H1 (cell line): ENCODE measurements around the gene CD46.

ENCODE experiments used
- ATF3 ChIP-seq: IDR thresholded peaks from 2 replicates; pipeline ENCODE4 v1.6.1; 2011; ENCODE audit warnings: low read depth, mild to moderate bottlenecking, low read length; ENCODE audit not compliant: insufficient read depth
- BACH1 ChIP-seq: IDR thresholded peaks from 2 replicates; pipeline ENCODE4 v1.6.1; 2012; ENCODE audit warnings: low read length, improper control_type of control experiment
- CEBPB ChIP-seq: IDR thresholded peaks from 2 replicates; pipeline ENCODE4 v1.6.1; 2012; ENCODE audit warnings: low read depth, low read length
- CREB1 ChIP-seq: IDR thresholded peaks from 2 replicates; pipeline ENCODE4 v1.6.1; 2012; ENCODE audit warnings: inconsistent platforms
- CTCF ChIP-seq, 3 experiments: IDR thresholded peaks; 1 replicate in 2 of 3; 2 replicates in 1 of 3; pipeline versions ENCODE4 v1.5.1 to v1.6.1; 2011; ENCODE audit warnings: low read length in 3 of 3, mild to moderate bottlenecking in 3 of 3, inconsistent platforms in 2 of 3, low read depth in 1 of 3, moderate library complexity in 1 of 3; ENCODE audit not compliant: insufficient read depth in 1 of 3; ENCODE audit errors: control extremely low read depth in 1 of 3
- EP300 ChIP-seq, 2 experiments: IDR thresholded peaks; 1 replicate in 1 of 2; 2 replicates in 1 of 2; pipeline ENCODE4 v1.6.1; 2011 to 2012; ENCODE audit warnings: low read depth in 2 of 2, low read length in 2 of 2, mild to moderate bottlenecking in 2 of 2, borderline replicate concordance in 1 of 2, inconsistent platforms in 1 of 2, moderate library complexity in 1 of 2
- EZH2 ChIP-seq: fragments of 200-600 bp; sonication (generic); IDR thresholded peaks from 2 replicates; pipeline ENCODE4 v1.7.1; 2012; ENCODE audit warnings: low read depth, mild to moderate bottlenecking, moderate library complexity, low read length, inconsistent platforms; ENCODE audit not compliant: severe bottlenecking
- JUND ChIP-seq: IDR thresholded peaks from 2 replicates; pipeline ENCODE4 v1.6.1; 2011; ENCODE audit warnings: mild to moderate bottlenecking, improper control_type of control experiment, low read length
- POLR2A ChIP-seq, 2 experiments: IDR thresholded peaks; 1 replicate in 1 of 2; 2 replicates in 1 of 2; pipeline ENCODE4 v1.6.1; 2011; ENCODE audit warnings: low read depth in 2 of 2, low read length in 2 of 2, mild to moderate bottlenecking in 2 of 2; ENCODE audit errors: control extremely low read depth in 1 of 2
- POLR2AphosphoS5 ChIP-seq: IDR thresholded peaks from 2 replicates; pipeline ENCODE4 v1.6.1; 2011; ENCODE audit warnings: low read depth, low read length
- RAD21 ChIP-seq, 2 experiments: IDR thresholded peaks in 1 of 2; conservative IDR thresholded peaks in 1 of 2; 2 replicates each; pipeline ENCODE4 v1.6.1; 2011; ENCODE audit warnings: low read depth in 2 of 2, low read length in 2 of 2, improper control_type of control experiment in 1 of 2, inconsistent platforms in 1 of 2, mild to moderate bottlenecking in 1 of 2, moderate library complexity in 1 of 2
- SP1 ChIP-seq: IDR thresholded peaks from 2 replicates; pipeline ENCODE4 v1.6.1; 2011; ENCODE audit warnings: low read depth, low read length
- TAF1 ChIP-seq: IDR thresholded peaks from 2 replicates; pipeline ENCODE4 v1.6.1; 2011; ENCODE audit warnings: mild to moderate bottlenecking, low read depth, low read length
- ZNF274 ChIP-seq: IDR thresholded peaks from 2 replicates; pipeline ENCODE4 v1.7.0; 2012; ENCODE audit warnings: low read length, borderline replicate concordance; ENCODE audit errors: extremely low read depth

- no peak for TF ChIP-seq TAF1
- no peak for TF ChIP-seq CTCF (IDR thresholded peaks at IDR 0.05; ENCODE audit: control extremely low read depth in 1 of 3, insufficient read depth in 1 of 3, low read depth in 1 of 3, low read length in 3 of 3)
- peak; percentile 90 for TF ChIP-seq CEBPB
- TF ChIP-seq ZNF274 = no peak
- no peak for TF ChIP-seq ATF3
- no peak for TF ChIP-seq RAD21 (IDR thresholded peaks at IDR 0.05 in 1 of 2, conservative IDR thresholded peaks at IDR 0.05 in 1 of 2; ENCODE audit: low read depth in 2 of 2, low read length in 2 of 2)
- TF ChIP-seq EZH2 = no peak
- no peak for TF ChIP-seq POLR2A (IDR thresholded peaks at IDR 0.05; ENCODE audit: control extremely low read depth in 1 of 2, low read depth in 2 of 2, low read length in 2 of 2)
- no peak for TF ChIP-seq BACH1
- TF ChIP-seq POLR2AphosphoS5 = no peak
- no peak for TF ChIP-seq CREB1
- TF ChIP-seq JUND = no peak
- no peak for TF ChIP-seq EP300 (IDR thresholded peaks at IDR 0.05; ENCODE audit: borderline replicate concordance in 1 of 2, low read depth in 2 of 2, low read length in 2 of 2)
- no peak for TF ChIP-seq SP1
Measured at GRCh38 chr1:207703712-207704111, 48.1 kb upstream of the CD46 start.
